Small intestine (tissue), 7 donors: Measurements from ENCODE around the gene HGF. TPM values are rescaled to one million over a fixed set of nuclear protein-coding genes. Genes with fewer than 3 reads are reported as not detected.

Experiments
- DNase-seq, 2 donors: peaks; one replicate each; pipeline versions ENCODE4 v3.0.0 to v3.0.0-alpha.2; 2013
- FAIRE-seq: peaks from 2 replicates; lab custom pipeline; 2012; peaks lifted over from hg19 to GRCh38; lab: Jason Lieb, UNC
- H3K27ac ChIP-seq, 3 donors: one replicate each; pipeline ENCODE4 v1.5.1; 2013; ENCODE audit warnings: low read length in 2 of 3, mild to moderate bottlenecking in 2 of 3, control low read depth in 1 of 3, inconsistent platforms in 1 of 3, low read depth in 1 of 3, moderate library complexity in 1 of 3
- H3K27me3 ChIP-seq, 3 donors: one replicate each; pipeline ENCODE4 v1.6.1; 2013; ENCODE audit warnings: low read length in 3 of 3, inconsistent platforms in 1 of 3; ENCODE audit not compliant: control insufficient read depth in 3 of 3, insufficient read depth in 3 of 3
- H3K36me3 ChIP-seq, 3 donors: one replicate each; pipeline ENCODE4 v1.6.1; 2013; ENCODE audit warnings: low read length in 3 of 3, inconsistent platforms in 1 of 3, low read depth in 1 of 3, mild to moderate bottlenecking in 1 of 3, moderate library complexity in 1 of 3; ENCODE audit not compliant: control insufficient read depth in 3 of 3, insufficient read depth in 2 of 3
- H3K4me1 ChIP-seq, 3 donors: one replicate each; pipeline ENCODE4 v1.6.1; 2013; ENCODE audit warnings: low read length in 2 of 3, inconsistent platforms in 1 of 3, low read depth in 1 of 3, mild to moderate bottlenecking in 1 of 3, moderate library complexity in 1 of 3; ENCODE audit not compliant: control insufficient read depth in 3 of 3, insufficient read depth in 2 of 3
- H3K4me3 ChIP-seq, 3 donors: one replicate each; pipeline ENCODE4 v1.5.1; 2013; ENCODE audit warnings: low read length in 3 of 3, control low read depth in 1 of 3, inconsistent platforms in 1 of 3, low read depth in 1 of 3, mild to moderate bottlenecking in 1 of 3, moderate library complexity in 1 of 3
- H3K9me3 ChIP-seq, 2 donors: one replicate each; pipeline ENCODE4 v1.6.1; 2013; ENCODE audit warnings: low read depth in 1 of 2, low read length in 1 of 2; ENCODE audit not compliant: control insufficient read depth in 2 of 2, insufficient read depth in 1 of 2
- WGBS, 3 donors: extraction: QIAGEN DNeasy Blood & Tissue Kit; methylation state at CpG; one replicate each; pipeline ENCODE4 v1.1.7; 2013; 5-methylcytosine and 5-hydroxymethylcytosine counted together
- polyA plus RNA-seq, 4 donors: library from polyadenylated mRNA; stranded (reverse) in 3 of 4; unstranded in 1 of 4; fragments of 200-250 nt in 3 of 4; fragments of 120-200 nt in 1 of 4; gene quantifications; one replicate each; pipeline versions ENCODE4 v1.2.1 to v1.2.3, GENCODE V29; 2013
- donor health status: healthy with polysubstance abuse.
- donor health status: control.
- donor health status: control.
- donor health status: Bipolar disorder and iron deficiency.
- donor health status: healthy.

The HGF gene
- polyA plus RNA-seq, 4 donors: under 0.01 to 1.4 (median 1.2) TPM; not detected in 1

DNA sequence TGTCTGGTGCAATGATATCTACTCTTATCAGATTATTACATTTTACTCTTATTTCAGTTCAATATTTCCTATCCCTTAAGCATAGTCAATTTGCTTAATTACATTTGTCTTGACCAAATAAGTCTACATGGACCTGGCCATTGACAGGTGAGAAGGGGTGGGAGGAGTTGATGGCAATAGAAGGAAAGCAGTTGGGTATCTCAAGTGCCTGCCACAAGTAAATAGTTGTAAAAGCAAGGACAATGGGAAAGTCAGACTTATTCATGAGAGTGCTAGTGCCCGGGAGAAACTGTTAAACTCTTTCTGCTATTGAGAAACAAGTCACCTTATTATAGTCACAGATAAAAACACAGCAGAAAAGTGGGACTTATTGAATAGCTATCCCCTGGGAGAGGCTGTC lies 32.4 kb upstream of the HGF start:
- H3K27me3 ChIP-seq: no peaks in the 10 kb centered on the region
- no peak overlapping the region for H3K4me3 ChIP-seq
- no peaks in the 10 kb centered on the region for H3K36me3 ChIP-seq
- FAIRE-seq (no peak), DNase-seq (no peak)
- WGBS, 3 donors: 0 to 13% (median 3%) methylated on average over 1 of the region's 1 CpG
- H3K4me1 ChIP-seq: no peaks in the 10 kb centered on the region
- H3K27ac ChIP-seq: no peak overlapping the region
- no peaks in the 10 kb centered on the region for H3K9me3 ChIP-seq

DNA sequence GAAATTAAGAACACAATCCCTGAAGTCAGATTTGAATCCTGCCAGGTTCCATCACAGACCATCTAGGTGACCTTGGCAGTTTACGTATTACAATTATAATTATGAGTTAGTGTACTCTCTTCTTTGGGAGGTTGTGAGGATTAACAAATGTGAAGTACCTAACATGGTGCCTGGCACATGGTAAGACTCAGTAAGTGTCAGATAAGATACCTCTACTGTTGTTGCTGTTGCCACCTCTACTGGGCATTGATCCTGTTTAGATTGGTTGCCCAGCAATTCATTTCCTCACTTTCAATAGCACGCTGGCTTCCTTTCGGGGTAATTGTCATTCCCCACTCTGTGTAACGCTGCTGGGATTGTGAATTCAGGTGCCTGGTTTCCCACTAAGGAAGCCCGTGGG lies 31.7 kb upstream of the HGF start:
- WGBS, 3 donors: 80 to 92% (median 85%) methylated on average over 5 of the region's 5 CpGs
- no peak overlapping the region for H3K4me3 ChIP-seq
- H3K4me1 ChIP-seq: no peaks in the 10 kb centered on the region
- DNase-seq (no peak), FAIRE-seq (no peak)
- no peaks in the 10 kb centered on the region for H3K9me3 ChIP-seq
- H3K27ac ChIP-seq: no peak overlapping the region
- H3K27me3 ChIP-seq: no peaks in the 10 kb centered on the region
- H3K36me3 ChIP-seq: no peaks in the 10 kb centered on the region

DNA sequence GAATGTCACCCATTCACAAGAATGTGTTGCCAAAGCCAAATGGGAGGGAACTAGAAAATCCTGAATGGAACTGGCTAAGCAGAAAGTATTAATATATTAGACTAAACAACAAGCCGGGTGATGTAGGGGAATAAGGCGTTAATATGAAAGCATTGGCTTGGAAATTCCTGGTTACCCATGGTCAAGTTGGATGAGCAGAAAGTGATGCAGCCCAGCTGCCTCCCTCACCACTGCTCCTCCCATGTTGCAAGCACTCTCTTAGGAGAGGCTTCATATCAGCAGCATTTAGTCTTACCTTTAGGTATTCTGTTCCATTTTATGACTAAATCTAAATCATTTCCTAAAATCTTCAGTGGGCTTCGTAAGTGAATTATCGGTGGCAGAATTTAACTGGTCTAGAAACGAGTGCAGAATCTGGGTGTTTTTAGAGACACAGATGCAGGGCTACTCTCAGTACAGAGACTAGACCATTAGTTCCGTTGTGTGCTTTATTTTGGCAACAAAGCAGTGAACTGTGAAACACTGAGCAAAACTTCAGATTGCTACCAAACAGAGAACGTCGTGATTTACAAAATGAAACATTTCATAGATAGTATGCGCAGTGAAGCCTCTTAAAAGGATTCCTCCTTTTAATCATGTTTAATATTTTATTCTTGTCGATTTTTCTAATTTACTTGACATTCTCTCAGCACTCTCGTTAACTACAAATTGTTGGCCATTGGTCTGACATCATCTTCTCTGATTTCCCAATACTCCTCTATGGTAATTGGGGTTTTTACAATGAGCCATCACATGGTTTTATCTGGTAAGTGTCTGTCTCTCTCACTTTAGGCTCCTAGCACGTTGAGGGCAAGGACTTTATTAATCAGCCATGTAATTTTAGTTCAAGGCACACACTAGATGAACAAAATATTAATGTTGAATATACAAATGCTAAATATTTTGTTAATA lies 22.0 kb upstream of the HGF start:
- DNase-seq (no peak), FAIRE-seq (no peak)
- peaks cover 0 to 2% of the 10 kb centered on the region in 2 donors for H3K9me3 ChIP-seq
- H3K27ac ChIP-seq: no peak overlapping the region
- H3K4me1 ChIP-seq: no peaks in the 10 kb centered on the region
- no peaks in the 10 kb centered on the region for H3K27me3 ChIP-seq
- H3K36me3 ChIP-seq: no peaks in the 10 kb centered on the region
- WGBS, 3 donors: 78 to 80% (median 78%) methylated on average over 12 of the region's 12 CpGs
- no peak overlapping the region for H3K4me3 ChIP-seq

DNA sequence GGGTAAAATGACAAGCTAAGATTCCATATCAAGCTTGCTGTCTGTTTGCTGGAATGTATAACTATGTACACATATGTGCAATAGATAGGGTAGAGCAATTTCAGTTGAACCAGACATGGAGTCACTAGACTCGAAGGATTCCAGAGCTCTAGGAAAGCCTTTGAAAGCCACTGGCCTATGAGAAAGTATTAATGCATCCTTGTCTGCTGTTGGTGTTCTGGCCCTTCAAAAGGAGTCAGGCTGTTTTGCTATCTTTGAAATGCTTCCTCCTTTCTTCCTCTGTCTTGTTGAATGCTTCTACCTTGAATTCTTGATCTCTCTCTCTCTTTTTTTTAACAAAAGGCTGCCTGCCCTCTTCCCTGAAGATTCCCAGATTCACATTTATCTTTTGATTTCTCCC lies 20.8 kb upstream of the HGF start:
- H3K9me3 ChIP-seq: peaks cover 0 to 2% of the 10 kb centered on the region in 2 donors
- H3K36me3 ChIP-seq: no peaks in the 10 kb centered on the region
- no peak overlapping the region for H3K27ac ChIP-seq
- H3K4me3 ChIP-seq: no peak overlapping the region
- FAIRE-seq (no peak), DNase-seq (no peak)
- no peaks in the 10 kb centered on the region for H3K27me3 ChIP-seq
- 57 to 75% (median 65%) methylated on average over 1 of the region's 1 CpG for WGBS, 3 donors
- no peaks in the 10 kb centered on the region for H3K4me1 ChIP-seq

DNA sequence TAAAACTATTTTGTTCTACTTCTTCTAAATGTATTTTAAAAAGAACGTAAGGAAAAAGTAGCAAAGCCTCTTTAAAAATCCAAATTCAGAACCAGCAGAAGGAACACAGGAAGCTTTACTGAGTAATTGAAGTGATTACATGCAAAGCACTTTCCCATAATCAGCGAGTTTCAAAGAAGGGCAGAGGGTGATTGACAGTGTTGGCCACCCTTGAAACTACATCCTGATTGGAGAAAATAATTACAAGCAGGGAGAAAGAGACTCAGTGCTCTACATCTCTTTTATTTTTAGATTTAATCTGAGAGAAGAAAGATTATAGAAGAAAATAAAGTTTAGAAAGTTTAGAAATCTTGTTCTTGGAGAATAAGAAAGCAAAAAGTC lies 20.3 kb upstream of the HGF start:
- 36 to 50% (median 38%) methylated on average over 2 of the region's 2 CpGs for WGBS, 3 donors
- Histone ChIP-seq H3K27me3 (no peaks in the 10 kb centered on the region), H3K9me3 (peaks cover 0 to 2% of the 10 kb centered on the region in 2 donors), H3K4me3 (no peak overlapping the region), H3K4me1 (no peaks in the 10 kb centered on the region), H3K36me3 (no peaks in the 10 kb centered on the region), H3K27ac (no peak overlapping the region)
- DNase-seq: no peak
- no peak for FAIRE-seq

DNA sequence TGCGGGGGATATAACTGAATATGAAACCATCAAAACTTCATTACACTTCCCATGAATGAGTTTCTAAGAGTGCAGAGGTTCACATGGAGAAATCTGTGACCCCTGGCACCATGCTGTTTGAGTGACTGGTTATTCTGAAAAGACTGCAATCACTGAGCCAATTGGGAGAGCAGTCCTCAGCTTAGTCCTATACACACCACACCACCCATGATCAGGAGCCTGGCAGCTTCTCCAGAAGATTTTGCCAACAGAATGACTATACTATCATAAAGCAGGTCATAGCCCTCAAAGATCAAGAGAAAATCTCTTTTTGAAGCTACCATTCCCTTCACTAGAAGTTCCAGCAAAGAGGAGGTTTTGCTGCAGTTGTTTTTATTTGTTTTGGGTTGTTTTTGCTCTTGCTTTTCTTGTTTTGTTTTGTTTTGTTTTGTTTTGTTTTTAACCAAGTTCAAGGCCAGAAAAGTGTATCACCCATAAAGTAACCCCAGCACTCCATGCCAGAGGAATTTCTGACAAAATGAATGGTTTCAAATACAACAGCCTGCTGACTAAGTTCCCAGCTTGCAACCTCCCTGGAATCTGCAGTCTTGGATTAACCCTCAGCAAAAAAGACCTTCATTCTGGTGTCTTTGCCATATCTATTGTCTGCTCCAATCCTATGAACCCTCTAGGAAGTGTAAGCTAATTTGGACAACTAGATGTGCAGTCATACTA lies 19.7 kb upstream of the HGF start:
- Histone ChIP-seq H3K9me3 (peaks cover 0 to 2% of the 10 kb centered on the region in 2 donors), H3K27me3 (no peaks in the 10 kb centered on the region), H3K4me1 (no peaks in the 10 kb centered on the region), H3K4me3 (no peak overlapping the region), H3K27ac (no peak overlapping the region), H3K36me3 (no peaks in the 10 kb centered on the region)
- FAIRE-seq (no peak), DNase-seq (no peak)
- WGBS, 3 donors: 92 to 96% (median 96%) methylated on average over 1 of the region's 1 CpG

DNA sequence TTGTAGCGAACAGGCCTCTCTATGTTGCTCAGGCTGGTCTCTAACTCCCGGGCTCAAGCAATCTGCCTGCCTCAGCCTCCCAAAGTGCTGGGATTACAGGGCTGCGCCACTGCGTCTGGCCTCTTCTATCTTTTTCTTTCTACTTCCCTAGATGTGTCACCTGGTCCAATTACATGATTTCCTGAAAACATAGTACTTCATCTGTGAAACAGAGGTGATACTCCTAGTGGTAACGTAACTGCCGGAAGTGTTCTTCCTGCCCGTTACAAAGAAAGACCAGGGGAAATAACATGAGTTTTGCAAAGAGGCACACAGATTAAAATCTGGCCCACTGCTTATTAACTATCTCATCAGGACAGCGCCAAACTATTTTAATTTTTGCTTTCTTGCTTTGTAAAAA lies 18.4 kb upstream of the HGF start:
- DNase-seq: no peak
- no peak for FAIRE-seq

DNA sequence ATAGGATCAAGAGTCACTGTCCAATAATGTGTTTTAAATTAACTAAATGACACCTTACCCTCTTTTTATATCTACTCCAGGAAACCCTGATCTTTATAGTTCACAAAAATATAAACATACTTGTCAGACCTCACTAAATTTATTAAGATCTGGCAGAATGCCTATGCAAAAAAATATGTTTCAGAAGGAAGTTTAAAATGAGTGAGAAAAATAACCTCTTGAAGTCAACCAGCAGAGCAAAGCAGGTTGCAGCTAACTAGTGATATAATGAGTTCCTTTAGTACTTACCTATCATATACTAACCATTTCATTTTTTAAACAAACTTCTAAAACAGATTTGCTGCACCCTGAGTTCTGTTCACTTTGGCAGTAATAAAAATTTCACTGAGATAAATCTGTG lies 14.0 kb upstream of the HGF start:
- Histone ChIP-seq H3K27me3 (no peaks in the 10 kb centered on the region), H3K9me3 (no peaks in the 10 kb centered on the region), H3K36me3 (no peaks in the 10 kb centered on the region), H3K4me1 (no peaks in the 10 kb centered on the region), H3K4me3 (no peak overlapping the region), H3K27ac (no peak overlapping the region)
- FAIRE-seq (no peak), DNase-seq (no peak)

More for the DNA sequence above, 18.4 kb upstream of the HGF start:
- 80 to 82% (median 80%) methylated on average over 8 of the region's 8 CpGs for WGBS, 3 donors
- peaks cover 0 to 2% of the 10 kb centered on the region in 2 donors for H3K9me3 ChIP-seq
- no peaks in the 10 kb centered on the region for H3K4me1 ChIP-seq
- H3K27ac ChIP-seq: no peak overlapping the region
- H3K36me3 ChIP-seq: no peaks in the 10 kb centered on the region
- H3K27me3 ChIP-seq: no peaks in the 10 kb centered on the region
- H3K4me3 ChIP-seq: no peak overlapping the region
